GM21529 (cell line): Measurements from ENCODE around the gene WNT16.

Experiments
- ATAC-seq: cut with Tn5 transposase; IDR thresholded peaks from one replicate; pipeline ENCODE4 v1.9.1; 2021; ENCODE audit not compliant: unreplicated experiment

The WNT16 gene

GRCh38 chr7:121342631-121343030, 13.8 kb downstream of the WNT16 start:
- no peak for ATAC-seq

- no peak for ATAC-seq
Measured at GRCh38 chr7:121343302-121343701, 14.5 kb downstream of the WNT16 start.

- no peak for ATAC-seq
Measured at GRCh38 chr7:121344093-121344492, 15.3 kb downstream of the WNT16 start.

- no peak for ATAC-seq
Measured at GRCh38 chr7:121344497-121344896, 15.7 kb downstream of the WNT16 start.

GRCh38 chr7:121351682-121352081, 22.9 kb downstream of the WNT16 start:
- no peak for ATAC-seq

- ATAC-seq = peak; percentile 58
Measured at GRCh38 chr7:121352323-121352722, 23.5 kb downstream of the WNT16 start.

- ATAC-seq = no peak
Measured at GRCh38 chr7:121355574-121355973, 26.8 kb downstream of the WNT16 start.

GRCh38 chr7:121360564-121360963, 31.8 kb downstream of the WNT16 start:
- ATAC-seq = no peak

- no peak for ATAC-seq
Measured at GRCh38 chr7:121366852-121367431, 38.1 kb downstream of the WNT16 start.

GRCh38 chr7:121369462-121369861, 40.7 kb downstream of the WNT16 start:
- ATAC-seq = peak; percentile 48

GRCh38 chr7:121371367-121371766, 42.6 kb downstream of the WNT16 start:
- ATAC-seq = no peak

GRCh38 chr7:121371883-121372282, 43.1 kb downstream of the WNT16 start:
- ATAC-seq = no peak

GRCh38 chr7:121372376-121373010, 43.7 kb downstream of the WNT16 start:
- ATAC-seq = peak; percentile 91

- no peak for ATAC-seq
Measured at GRCh38 chr7:121373177-121373576, 44.4 kb downstream of the WNT16 start.

- ATAC-seq = no peak
Measured at GRCh38 chr7:121376979-121377378, 48.2 kb downstream of the WNT16 start.

GRCh38 chr7:121379930-121380329, 51.1 kb downstream of the WNT16 start:
- no peak for ATAC-seq

- no peak for ATAC-seq
Measured at GRCh38 chr7:121382473-121382872, 53.7 kb downstream of the WNT16 start.

- ATAC-seq = no peak
Measured at GRCh38 chr7:121383235-121383910, 54.6 kb downstream of the WNT16 start.

- no peak for ATAC-seq
Measured at GRCh38 chr7:121384265-121384664, 55.5 kb downstream of the WNT16 start.

- no peak for ATAC-seq
Measured at GRCh38 chr7:121385056-121385799, 56.4 kb downstream of the WNT16 start.

- ATAC-seq = peak; percentile 93
Measured at GRCh38 chr7:121385800-121386179, 57.0 kb downstream of the WNT16 start.

GRCh38 chr7:121388950-121389349, 60.1 kb downstream of the WNT16 start:
- ATAC-seq = no peak
